Measurements from ENCODE around the gene ART5.
"Not testable (repeated sequence)": the region's sequence is repeated elsewhere in the genome, so short reads cannot be mapped to it uniquely, and the experiment has no call there.

The ART5 gene

GRCh38 chr11:3655547-3655946 lies 13.8 kb upstream of the ART5 start:
- no peak for DNase-seq

GRCh38 chr11:3652514-3652913 lies 10.7 kb upstream of the ART5 start:
- not testable (repeated sequence) for DNase-seq

- DNase-seq: not testable (repeated sequence)
Measured at GRCh38 chr11:3649374-3649773, 7.6 kb upstream of the ART5 start.

GRCh38 chr11:3648843-3649242 lies 7.1 kb upstream of the ART5 start:
- DNase-seq: not testable (repeated sequence)

GRCh38 chr11:3645552-3645951 lies 3.8 kb upstream of the ART5 start:
- DNase-seq: no peak

GRCh38 chr11:3644817-3645235 lies 3.0 kb upstream of the ART5 start, which contains the start of gene ART1:
ART1 (plus strand) TSS chr11:3645128; CDS start chr11:3659214, 14,086 bp downstream.
- DNase-seq: no peak

- DNase-seq: not testable (repeated sequence)
Measured at GRCh38 chr11:3643102-3643546, 1.3 kb upstream of the ART5 start.

- peak; percentile 4 for DNase-seq
Measured at GRCh38 chr11:3642071-3642951, 519 bp upstream of the ART5 start.

- DNase-seq: no peak
Measured at GRCh38 chr11:3641191-3641590, 601 bp downstream of the ART5 start.

- DNase-seq: no peak
Measured at GRCh38 chr11:3639841-3640240, 2.0 kb downstream of the ART5 start.

- DNase-seq: no peak
Measured at GRCh38 chr11:3638513-3638912, 3.3 kb downstream of the ART5 start.

- no peak for DNase-seq
Measured at GRCh38 chr11:3637201-3637600, 4.6 kb downstream of the ART5 start.

- no peak for DNase-seq
Measured at GRCh38 chr11:3635641-3636375, 6.0 kb downstream of the ART5 start.

GRCh38 chr11:3632070-3632660 lies 9.6 kb downstream of the ART5 start:
- no peak for DNase-seq

- no peak for DNase-seq
Measured at GRCh38 chr11:3631331-3631730, 10.5 kb downstream of the ART5 start.

- no peak for DNase-seq
Measured at GRCh38 chr11:3627291-3627690, 14.5 kb downstream of the ART5 start.

- no peak for DNase-seq
Measured at GRCh38 chr11:3626250-3626960, 15.4 kb downstream of the ART5 start.

- DNase-seq: no peak
Measured at GRCh38 chr11:3623767-3624458, 17.9 kb downstream of the ART5 start.

GRCh38 chr11:3623121-3623520 lies 18.7 kb downstream of the ART5 start:
- DNase-seq: no peak

GRCh38 chr11:3622521-3622920 lies 19.3 kb downstream of the ART5 start:
- no peak for DNase-seq

- DNase-seq: no peak
Measured at GRCh38 chr11:3617990-3618389, 23.8 kb downstream of the ART5 start.

Measured in NCI-H1694 treated with DMSO at 0.1 percent for 48 hours (cell line).